Astrocyte (in vitro differentiated cells and primary cell): ENCODE measurements around the gene PBXIP1.

Experiments used
- EZH2 ChIP-seq: IDR thresholded peaks from 2 replicates; pipeline ENCODE4 v1.6.1; 2012; ENCODE audit warnings: mild to moderate bottlenecking, low read length, inconsistent platforms; ENCODE audit not compliant: insufficient read depth
- TF ChIP-seq, protein P1 (sequence below): IDR thresholded peaks from 2 replicates; pipeline ENCODE4 v1.5.1; 2011; ENCODE audit warnings: low read depth, mild to moderate bottlenecking, inconsistent platforms, low read length, moderate library complexity; ENCODE audit not compliant: insufficient read depth

DNA sequence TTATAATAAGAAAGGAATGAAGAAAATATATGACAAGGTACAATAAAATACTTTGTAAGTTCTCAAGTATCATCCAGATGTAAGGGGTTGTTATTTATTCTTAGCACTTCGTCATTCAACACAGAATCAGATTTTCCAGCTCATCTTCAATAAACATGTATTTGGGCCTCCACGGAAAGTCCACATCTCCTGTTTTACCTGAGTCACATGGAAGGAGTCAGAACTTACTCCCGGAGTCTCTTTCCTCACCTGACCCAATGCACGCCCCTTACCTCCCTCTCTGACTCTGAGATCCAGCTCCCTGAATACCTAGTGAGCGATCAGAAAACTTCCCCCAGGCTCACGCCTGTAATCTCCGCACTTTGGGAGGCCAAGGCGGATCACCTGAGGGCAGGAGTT lies 17.9 kb downstream of the PBXIP1 start:
- TF ChIP-seq, protein P1, sequence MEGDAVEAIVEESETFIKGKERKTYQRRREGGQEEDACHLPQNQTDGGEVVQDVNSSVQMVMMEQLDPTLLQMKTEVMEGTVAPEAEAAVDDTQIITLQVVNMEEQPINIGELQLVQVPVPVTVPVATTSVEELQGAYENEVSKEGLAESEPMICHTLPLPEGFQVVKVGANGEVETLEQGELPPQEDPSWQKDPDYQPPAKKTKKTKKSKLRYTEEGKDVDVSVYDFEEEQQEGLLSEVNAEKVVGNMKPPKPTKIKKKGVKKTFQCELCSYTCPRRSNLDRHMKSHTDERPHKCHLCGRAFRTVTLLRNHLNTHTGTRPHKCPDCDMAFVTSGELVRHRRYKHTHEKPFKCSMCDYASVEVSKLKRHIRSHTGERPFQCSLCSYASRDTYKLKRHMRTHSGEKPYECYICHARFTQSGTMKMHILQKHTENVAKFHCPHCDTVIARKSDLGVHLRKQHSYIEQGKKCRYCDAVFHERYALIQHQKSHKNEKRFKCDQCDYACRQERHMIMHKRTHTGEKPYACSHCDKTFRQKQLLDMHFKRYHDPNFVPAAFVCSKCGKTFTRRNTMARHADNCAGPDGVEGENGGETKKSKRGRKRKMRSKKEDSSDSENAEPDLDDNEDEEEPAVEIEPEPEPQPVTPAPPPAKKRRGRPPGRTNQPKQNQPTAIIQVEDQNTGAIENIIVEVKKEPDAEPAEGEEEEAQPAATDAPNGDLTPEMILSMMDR: no peak
- TF ChIP-seq EZH2: no peak
